ENCODE results near the gene NDUFS6. TPM values are rescaled to one million over a fixed set of nuclear protein-coding genes. Genes with fewer than 3 reads are reported as not detected.

Gene NDUFS6
- total and polyA plus RNA-seq, 7 donors, result 48.3 to 177 (median 61.5) TPM

DNA sequence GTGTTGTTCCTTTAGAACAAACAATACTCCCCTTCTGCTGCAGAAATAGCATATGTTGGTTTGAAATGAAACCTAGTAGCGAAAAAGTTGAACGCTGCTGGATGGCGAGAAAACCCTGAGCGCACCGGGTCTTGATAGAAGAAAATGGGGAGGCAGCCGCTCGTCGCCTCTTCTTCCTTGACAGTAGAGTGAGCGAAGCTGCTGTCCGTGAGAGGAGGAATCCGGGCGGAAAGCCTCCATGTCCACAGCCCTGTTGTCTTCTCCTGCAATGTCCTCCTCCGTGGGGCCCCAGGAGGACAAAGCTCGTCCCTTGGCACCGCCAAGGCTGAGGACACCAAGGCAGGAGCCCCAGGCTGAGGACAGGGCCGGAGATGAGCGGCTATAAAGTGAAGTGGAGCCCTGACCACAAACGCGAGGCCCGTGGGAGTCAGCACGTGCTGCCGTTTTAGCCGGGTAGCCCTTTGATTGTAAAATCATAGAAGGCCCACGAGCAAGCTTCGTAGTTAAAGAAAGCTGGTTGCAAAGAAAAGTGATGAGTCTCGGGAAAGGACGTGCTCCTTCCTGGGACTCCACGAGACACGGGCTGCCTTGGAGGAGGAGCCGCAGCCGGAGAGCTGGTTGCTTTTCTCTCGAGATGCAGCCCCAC lies 37.1 kb upstream of the NDUFS6 start:
- H3K9me3 ChIP-seq, result no peaks in the 10 kb centered on the region
- WGBS, 3 donors, result 72 to 78% (median 75%) methylated on average over 32 of the region's 32 CpGs
- H3K4me3 ChIP-seq, result no peak overlapping the region
- intact Hi-C loops (cut with DNase I), result loop anchor here (1.0 to 5.0 kb wide), 3 partner anchors 47 to 275 kb away; no protein-coding TSS in a partner anchor
- no peak for ATAC-seq
- no peak for DNase-seq
- no peaks in the 10 kb centered on the region for H3K4me1 ChIP-seq
- peaks cover 0 to 38% (median 12%) of the 10 kb centered on the region in 3 donors for H3K27me3 ChIP-seq (ENCODE audit: insufficient read depth in 3 of 3, low read length in 2 of 3)
- H3K36me3 ChIP-seq (ENCODE audit: insufficient read depth in 1 of 2, low read depth in 1 of 2), result no peaks in the 10 kb centered on the region
- H3K27ac ChIP-seq, result no peak overlapping the region
- TF ChIP-seq, protein P1, sequence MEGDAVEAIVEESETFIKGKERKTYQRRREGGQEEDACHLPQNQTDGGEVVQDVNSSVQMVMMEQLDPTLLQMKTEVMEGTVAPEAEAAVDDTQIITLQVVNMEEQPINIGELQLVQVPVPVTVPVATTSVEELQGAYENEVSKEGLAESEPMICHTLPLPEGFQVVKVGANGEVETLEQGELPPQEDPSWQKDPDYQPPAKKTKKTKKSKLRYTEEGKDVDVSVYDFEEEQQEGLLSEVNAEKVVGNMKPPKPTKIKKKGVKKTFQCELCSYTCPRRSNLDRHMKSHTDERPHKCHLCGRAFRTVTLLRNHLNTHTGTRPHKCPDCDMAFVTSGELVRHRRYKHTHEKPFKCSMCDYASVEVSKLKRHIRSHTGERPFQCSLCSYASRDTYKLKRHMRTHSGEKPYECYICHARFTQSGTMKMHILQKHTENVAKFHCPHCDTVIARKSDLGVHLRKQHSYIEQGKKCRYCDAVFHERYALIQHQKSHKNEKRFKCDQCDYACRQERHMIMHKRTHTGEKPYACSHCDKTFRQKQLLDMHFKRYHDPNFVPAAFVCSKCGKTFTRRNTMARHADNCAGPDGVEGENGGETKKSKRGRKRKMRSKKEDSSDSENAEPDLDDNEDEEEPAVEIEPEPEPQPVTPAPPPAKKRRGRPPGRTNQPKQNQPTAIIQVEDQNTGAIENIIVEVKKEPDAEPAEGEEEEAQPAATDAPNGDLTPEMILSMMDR (IDR thresholded peaks at IDR 0.05), result no peak

DNA sequence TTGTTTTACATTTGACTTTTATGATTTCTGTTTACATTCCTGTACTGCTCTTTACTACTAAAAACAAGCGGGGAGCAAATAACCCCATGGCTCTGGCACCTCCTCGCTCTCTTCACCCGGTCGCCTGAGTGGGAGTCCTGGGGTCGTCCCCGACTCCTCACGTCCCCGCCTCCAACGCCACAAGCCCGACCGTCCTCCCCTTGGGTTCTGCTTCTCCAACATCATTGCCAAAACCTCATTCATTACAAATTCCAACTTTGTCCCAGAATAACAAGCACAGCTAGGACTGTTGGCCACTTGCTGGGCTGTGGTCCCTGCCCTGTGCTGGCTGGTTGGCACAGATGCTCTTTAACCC lies 36.6 kb upstream of the NDUFS6 start:
- H3K4me1 ChIP-seq, result no peaks in the 10 kb centered on the region
- H3K27me3 ChIP-seq (ENCODE audit: insufficient read depth in 3 of 3, low read length in 2 of 3), result peaks cover 0 to 38% (median 9%) of the 10 kb centered on the region in 3 donors
- intact Hi-C loops (cut with DNase I), result loop anchor here in 1 of 2 donors (5.0 kb wide), 1 partner anchor 268 kb away; no protein-coding TSS in a partner anchor
- no peak overlapping the region for H3K4me3 ChIP-seq
- TF ChIP-seq, protein P1 (IDR thresholded peaks at IDR 0.05), result no peak
- DNase-seq, result no peak
- 55 to 65% (median 59%) methylated on average over 11 of the region's 11 CpGs for WGBS, 3 donors
- no peaks in the 10 kb centered on the region for H3K9me3 ChIP-seq
- no peak overlapping the region for H3K27ac ChIP-seq
- no peaks in the 10 kb centered on the region for H3K36me3 ChIP-seq (ENCODE audit: insufficient read depth in 1 of 2, low read depth in 1 of 2)
- no peak for ATAC-seq

DNA sequence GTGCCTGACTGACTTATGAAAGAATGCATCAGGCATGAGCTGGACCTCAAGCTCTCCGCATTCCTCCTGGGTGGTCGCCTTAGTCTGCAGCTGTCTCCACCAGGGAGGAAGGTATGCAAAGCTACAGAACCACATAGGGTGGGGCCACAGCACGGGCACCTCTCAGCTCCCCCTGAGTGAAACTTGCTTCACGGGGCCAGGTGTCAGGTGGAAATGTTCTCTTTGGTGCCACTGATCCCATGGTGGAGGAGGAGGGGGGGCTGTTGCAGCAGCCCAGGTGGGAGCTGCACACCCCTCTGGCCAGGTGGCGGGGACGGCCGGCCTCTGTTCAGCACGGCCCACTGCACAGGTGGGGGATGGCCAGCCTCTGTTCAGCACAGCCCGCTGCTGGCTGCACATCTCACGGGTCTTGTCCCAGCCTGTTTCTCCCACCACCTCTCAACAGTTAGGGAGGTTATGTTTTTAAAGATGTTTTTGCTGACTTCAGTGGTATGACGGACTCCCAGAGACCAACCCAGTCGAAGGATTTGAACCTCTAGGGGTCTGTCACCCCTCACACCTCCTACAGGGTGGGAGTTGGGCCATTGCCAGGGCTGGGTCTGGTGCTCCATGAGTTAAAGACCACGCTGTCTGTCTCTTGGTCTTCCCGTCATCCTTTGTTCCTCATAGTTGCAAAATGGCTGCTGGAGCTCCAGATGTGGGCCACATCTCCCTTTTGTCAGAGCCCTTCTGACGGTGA lies 35.9 kb upstream of the NDUFS6 start:
- H3K36me3 ChIP-seq (ENCODE audit: insufficient read depth in 1 of 2, low read depth in 1 of 2), result no peaks in the 10 kb centered on the region
- 72 to 80% (median 74%) methylated on average over 15 of the region's 15 CpGs for WGBS, 3 donors
- peaks cover 0 to 45% (median 9%) of the 10 kb centered on the region in 3 donors for H3K27me3 ChIP-seq (ENCODE audit: insufficient read depth in 3 of 3, low read length in 2 of 3)
- TF ChIP-seq, protein P1 (IDR thresholded peaks at IDR 0.05), result no peak
- no peak overlapping the region for H3K4me3 ChIP-seq
- intact Hi-C loops (cut with DNase I), result no loop called here
- no peaks in the 10 kb centered on the region for H3K9me3 ChIP-seq
- ATAC-seq (no peak), DNase-seq (no peak)
- no peak overlapping the region for H3K27ac ChIP-seq
- H3K4me1 ChIP-seq, result no peaks in the 10 kb centered on the region

DNA sequence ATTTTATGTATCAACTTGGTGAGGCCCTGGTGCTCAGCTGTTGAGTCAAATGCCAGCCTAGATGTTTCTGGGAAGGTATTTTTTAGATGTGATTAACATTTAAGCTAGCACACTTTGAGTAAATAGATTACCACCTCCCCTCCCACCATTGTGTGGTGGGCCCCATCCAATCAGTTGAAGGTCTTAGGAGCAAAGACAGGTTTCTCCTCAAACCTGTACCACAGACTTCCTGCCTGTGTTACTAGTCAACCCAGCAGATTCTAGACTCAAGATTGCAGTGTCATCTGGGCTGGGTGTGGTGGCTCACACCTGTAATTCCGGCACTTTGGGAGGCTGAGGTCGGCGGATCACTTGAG lies 35.3 kb upstream of the NDUFS6 start:
- WGBS, 3 donors, result 89 to 96% (median 93%) methylated on average over 3 of the region's 3 CpGs
- Histone ChIP-seq H3K27ac (no peak overlapping the region), H3K9me3 (no peaks in the 10 kb centered on the region), H3K4me1 (no peaks in the 10 kb centered on the region), H3K4me3 (no peak overlapping the region), H3K27me3 (ENCODE audit: insufficient read depth in 3 of 3, low read length in 2 of 3) (peaks cover 0 to 46% (median 7%) of the 10 kb centered on the region in 3 donors), H3K36me3 (ENCODE audit: insufficient read depth in 1 of 2, low read depth in 1 of 2) (no peaks in the 10 kb centered on the region)
- DNase-seq, result no peak
- no peak for ATAC-seq
- intact Hi-C loops (cut with DNase I), result no loop called here
- TF ChIP-seq, protein P1 (IDR thresholded peaks at IDR 0.05), result no peak
